Stimulated activated naive B cell treated with anti-CD40 and anti-IgM and Interleukin-4, amounts not matched to agents 10 μg/mL and 1 μg/mL and 100 μg/mL, for 72 hours (primary cell): ENCODE results near the gene FAH.

Experiments used
- ATAC-seq, 2 donors: fragments of 150-1000 bp; cut with Tn5 transposase; replicated peaks; 2 replicates each; pipeline ENCODE4 v1.10.0; 2021; ENCODE audit warnings: moderate library complexity in 1 of 2
- DNase-seq: peaks from one replicate; pipeline ENCODE4 v3.0.0; 2021
- H3K27ac Mint-ChIP-seq: one replicate; pipeline ENCODE4 v1.8.0; 2022; ENCODE audit warnings: mild to moderate bottlenecking, mixed read lengths
- H3K27me3 Mint-ChIP-seq, 2 donors: one replicate each; pipeline ENCODE4 v1.8.0; 2022; ENCODE audit warnings: mixed read lengths in 2 of 2
- H3K36me3 Mint-ChIP-seq, 2 donors: one replicate each; pipeline ENCODE4 v1.8.0; 2022; ENCODE audit warnings: mixed read lengths in 2 of 2, mild to moderate bottlenecking in 1 of 2
- H3K4me1 Mint-ChIP-seq, 2 donors: one replicate each; pipeline ENCODE4 v1.8.0; 2022; ENCODE audit warnings: mixed read lengths in 2 of 2, mild to moderate bottlenecking in 1 of 2
- H3K4me3 Mint-ChIP-seq, 2 donors: one replicate each; pipeline ENCODE4 v1.8.0; 2022; ENCODE audit warnings: mild to moderate bottlenecking in 2 of 2, mixed read lengths in 2 of 2, moderate library complexity in 1 of 2
- H3K9me3 Mint-ChIP-seq, 2 donors: one replicate each; pipeline ENCODE4 v1.8.0; 2022; ENCODE audit warnings: mixed read lengths in 2 of 2, mild to moderate bottlenecking in 1 of 2

FAH gene

DNA sequence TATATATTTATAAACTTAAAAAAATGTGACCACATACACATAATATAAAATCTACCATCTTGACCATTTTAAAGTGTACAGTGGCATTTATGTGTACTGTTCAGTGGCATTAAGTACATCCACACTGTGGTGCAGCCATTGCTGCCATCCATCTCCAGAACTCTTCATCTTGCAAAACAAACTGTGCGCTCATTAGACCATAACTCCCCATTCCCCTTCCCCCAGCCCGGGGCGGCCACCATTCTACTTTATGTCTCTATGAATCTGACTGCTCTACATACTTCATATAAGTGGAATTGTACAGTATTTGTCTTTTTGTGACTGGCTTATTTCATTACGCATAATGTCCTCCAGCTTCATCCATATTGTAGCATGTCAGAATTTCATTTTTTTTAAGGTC lies 51.4 kb downstream of the FAH start:
- Mint-ChIP-seq H3K27ac (no peak overlapping the region), H3K27me3 (peaks cover 43 to 45% of the 10 kb centered on the region in 2 donors), H3K4me3 (no peak overlapping the region), H3K9me3 (no peaks in the 10 kb centered on the region), H3K36me3 (no peaks in the 10 kb centered on the region), H3K4me1 (no peaks in the 10 kb centered on the region)
- DNase-seq (no peak), ATAC-seq (no peak)

DNA sequence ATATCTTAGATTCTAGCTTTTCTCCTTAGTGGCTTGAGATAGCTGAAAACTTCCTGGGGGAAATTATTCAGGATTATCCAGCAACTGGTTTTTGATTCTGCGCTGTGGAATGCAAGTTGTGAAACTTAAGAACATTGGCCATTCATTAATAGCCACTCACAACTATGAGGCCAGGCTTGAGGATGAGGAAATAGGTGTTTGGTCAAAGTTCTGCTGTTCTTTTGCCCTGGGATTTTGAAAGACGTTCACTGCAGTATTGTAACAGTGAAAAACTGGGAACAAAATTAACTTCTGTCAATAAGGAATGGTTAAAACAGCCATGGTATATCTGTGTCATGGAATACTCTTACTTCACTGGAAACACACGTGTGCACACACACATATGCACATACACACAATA lies 55.1 kb downstream of the FAH start:
- peaks cover 7 to 16% of the 10 kb centered on the region in 2 donors for H3K4me1 Mint-ChIP-seq
- H3K4me3 Mint-ChIP-seq = no peak overlapping the region
- ATAC-seq = no peak
- H3K27me3 Mint-ChIP-seq = peaks cover 44 to 46% of the 10 kb centered on the region in 2 donors
- no peak for DNase-seq
- no peaks in the 10 kb centered on the region for H3K9me3 Mint-ChIP-seq
- no peak overlapping the region for H3K27ac Mint-ChIP-seq
- H3K36me3 Mint-ChIP-seq = no peaks in the 10 kb centered on the region

DNA sequence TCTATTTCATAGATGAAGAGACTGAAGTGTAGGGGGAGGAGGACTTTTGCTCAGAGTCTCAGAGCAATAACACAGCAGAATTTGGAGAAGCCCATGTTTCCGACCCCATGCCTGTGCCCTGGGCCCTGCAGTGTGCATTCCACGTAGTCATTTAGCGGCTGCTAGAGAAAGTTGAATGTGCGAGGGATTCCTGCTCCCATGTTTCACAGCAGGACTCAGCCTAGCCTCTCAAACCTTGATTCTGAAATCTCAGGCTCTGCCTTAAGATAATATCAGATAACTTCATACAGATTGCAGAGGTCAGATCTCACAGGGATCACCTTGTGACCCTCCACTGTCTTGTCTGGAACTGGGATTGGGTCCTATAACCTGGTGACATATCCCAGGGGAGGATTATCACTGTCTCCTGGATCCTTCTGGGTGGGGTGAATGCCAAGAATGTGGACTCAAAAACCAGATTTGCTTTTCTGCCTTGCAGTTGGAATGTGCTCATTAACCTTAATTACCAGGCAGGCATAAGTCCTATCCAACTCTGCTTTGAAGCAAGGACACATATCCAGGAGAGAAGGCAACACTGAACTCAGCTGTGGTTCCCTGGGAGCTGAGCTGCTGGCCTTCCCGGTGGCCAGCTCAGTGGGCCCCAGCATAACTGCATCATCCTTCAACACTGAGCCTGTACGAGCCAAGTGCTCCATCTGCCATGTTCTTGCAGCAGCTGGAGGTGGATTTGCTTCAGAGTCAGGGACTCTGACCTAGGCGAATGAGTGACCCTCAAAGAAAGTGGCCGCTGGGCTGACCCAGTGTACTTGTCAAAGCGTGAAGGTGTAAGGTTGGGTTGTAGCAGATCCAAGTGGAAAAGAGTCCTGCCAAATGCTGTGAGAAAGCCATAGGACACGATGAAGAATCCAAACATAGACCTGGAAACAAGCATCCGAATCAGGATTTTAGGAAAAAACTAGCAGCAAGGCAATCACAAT lies 56.2 kb downstream of the FAH start:
- H3K36me3 Mint-ChIP-seq = no peaks in the 10 kb centered on the region
- peaks cover 7 to 16% of the 10 kb centered on the region in 2 donors for H3K4me1 Mint-ChIP-seq

DNA sequence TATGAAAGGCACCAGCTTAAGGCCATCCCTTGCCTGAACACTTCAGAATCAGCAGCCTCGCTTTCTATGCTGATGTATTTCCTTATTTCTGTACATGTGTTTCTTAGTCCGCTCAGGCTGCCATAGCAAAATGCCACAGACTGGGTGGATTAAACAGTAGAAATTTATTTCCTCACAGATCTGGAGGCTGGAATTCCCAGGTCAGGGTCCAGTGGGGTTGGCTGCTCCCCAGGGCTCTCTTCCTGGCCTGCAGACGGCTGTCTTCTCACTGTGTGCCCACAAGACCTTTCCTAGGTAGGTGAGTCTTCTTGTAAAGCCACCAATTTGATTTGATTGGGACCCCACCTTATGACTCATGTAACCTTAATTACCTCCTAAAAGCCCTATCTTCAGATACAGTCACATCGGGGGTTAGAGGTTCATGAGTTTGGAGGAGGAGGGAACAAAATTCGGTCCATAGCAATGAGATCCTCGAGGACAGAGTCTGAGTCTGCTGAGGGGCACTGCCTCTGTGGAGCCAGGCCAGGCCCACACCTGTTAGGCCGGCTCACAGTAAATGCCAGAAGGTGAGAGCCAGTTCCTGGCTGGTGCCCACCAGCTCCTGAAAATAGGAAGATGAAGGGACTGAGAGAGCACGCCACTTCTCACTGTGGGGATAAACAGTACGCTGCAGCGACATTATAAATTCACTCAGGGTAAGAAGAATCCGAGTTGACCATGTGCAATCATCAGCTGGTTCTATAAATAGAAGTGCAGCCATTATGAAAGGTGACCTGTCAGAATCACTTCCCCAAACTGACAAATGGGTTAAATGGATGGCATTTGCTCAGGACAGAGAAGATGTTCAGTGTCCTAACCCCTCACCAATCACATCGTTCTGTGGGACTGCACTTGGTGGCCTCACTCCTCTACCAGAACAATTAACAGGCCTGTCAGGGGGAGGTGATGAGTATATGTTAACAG lies 58.1 kb downstream of the FAH start:
- ATAC-seq (peak; percentile 85), DNase-seq (no peak)
- Mint-ChIP-seq H3K4me3 (no peak overlapping the region), H3K9me3 (peaks cover 2 to 6% of the 10 kb centered on the region in 2 donors), H3K4me1 (peaks cover 7 to 16% of the 10 kb centered on the region in 2 donors), H3K36me3 (no peaks in the 10 kb centered on the region), H3K27ac (no peak overlapping the region), H3K27me3 (peaks cover 43 to 49% of the 10 kb centered on the region in 2 donors)

More for the DNA sequence above, 56.2 kb downstream of the FAH start:
- Mint-ChIP-seq H3K27me3 (peaks cover 44 to 54% of the 10 kb centered on the region in 2 donors), H3K4me3 (no peak overlapping the region), H3K9me3 (peaks cover 2 to 6% of the 10 kb centered on the region in 2 donors), H3K27ac (no peak overlapping the region)
- no peak for DNase-seq
- ATAC-seq = no peak

DNA sequence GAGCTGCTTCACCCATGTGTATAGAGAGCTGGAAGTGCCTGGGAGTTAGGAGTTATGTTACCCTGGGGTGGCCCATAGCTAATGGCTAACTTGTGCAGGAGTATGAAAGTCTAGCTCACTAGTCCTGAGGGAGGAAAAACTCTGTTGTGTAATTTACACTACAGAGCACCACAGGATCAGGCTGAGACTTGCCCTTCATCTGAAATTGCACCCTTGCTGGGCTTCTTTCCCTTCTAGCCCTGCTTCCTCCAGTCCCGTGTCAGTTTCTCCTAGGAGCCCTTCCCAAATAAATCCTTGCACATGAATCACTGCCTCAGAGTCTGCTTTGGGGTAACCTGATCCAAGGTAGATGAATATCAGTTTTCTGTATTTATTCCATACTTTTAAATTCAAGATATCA lies 59.2 kb downstream of the FAH start:
- ATAC-seq (no peak), DNase-seq (no peak)
- peaks cover 7 to 16% of the 10 kb centered on the region in 2 donors for H3K4me1 Mint-ChIP-seq
- peaks cover 2 to 6% of the 10 kb centered on the region in 2 donors for H3K9me3 Mint-ChIP-seq
- H3K27ac Mint-ChIP-seq = no peak overlapping the region
- H3K4me3 Mint-ChIP-seq = no peak overlapping the region
- H3K36me3 Mint-ChIP-seq = no peaks in the 10 kb centered on the region
- H3K27me3 Mint-ChIP-seq = peaks cover 37 to 41% of the 10 kb centered on the region in 2 donors

DNA sequence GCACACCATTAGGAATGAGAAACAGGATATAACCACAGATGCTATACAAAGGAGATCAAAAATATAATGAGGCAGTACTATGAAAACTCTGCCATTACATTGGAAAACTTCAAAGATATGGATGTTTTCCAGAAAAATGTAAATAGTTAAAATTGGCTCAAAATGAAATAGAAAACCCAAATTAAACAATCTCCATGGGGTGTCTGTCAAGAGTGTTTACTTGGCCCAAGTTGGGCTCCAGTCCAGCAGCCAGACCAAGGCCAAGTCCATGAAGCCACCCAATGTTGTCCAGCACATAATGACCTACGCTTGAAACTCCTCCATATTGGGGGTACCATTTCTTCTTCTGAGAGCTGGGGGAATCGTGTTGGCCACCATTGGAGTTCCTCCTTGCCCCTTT lies 62.1 kb downstream of the FAH start:
- Mint-ChIP-seq H3K36me3 (no peaks in the 10 kb centered on the region), H3K27me3 (peaks cover 18 to 23% of the 10 kb centered on the region in 2 donors), H3K4me3 (no peak overlapping the region), H3K9me3 (peaks cover 2 to 6% of the 10 kb centered on the region in 2 donors), H3K27ac (no peak overlapping the region), H3K4me1 (peaks cover 7 to 16% of the 10 kb centered on the region in 2 donors)
- ATAC-seq (no peak), DNase-seq (no peak)

DNA sequence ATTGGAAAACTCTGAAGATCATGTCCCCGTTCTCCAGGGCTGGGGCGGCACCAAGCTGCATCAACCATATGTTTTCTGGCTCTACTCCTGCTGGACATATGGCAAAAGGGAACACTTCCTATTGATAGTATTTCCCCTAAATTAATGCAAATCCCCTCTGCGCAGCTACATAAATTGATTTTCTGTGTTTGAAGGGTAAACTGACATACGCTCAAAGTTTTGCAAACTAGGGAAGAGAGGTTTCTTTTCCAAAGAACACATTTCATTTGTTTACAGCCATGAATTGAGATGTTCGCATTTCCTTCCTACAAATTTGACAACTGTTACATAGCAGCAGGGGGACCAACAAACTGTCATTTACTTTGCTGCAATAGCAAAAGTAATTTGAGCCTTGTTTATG lies 63.3 kb downstream of the FAH start:
- H3K9me3 Mint-ChIP-seq = peaks cover 2 to 6% of the 10 kb centered on the region in 2 donors
- H3K27ac Mint-ChIP-seq = no peak overlapping the region
- DNase-seq (no peak), ATAC-seq (no peak)
- H3K4me3 Mint-ChIP-seq = no peak overlapping the region
- H3K27me3 Mint-ChIP-seq = peaks cover 13 to 16% of the 10 kb centered on the region in 2 donors
- H3K4me1 Mint-ChIP-seq = peaks cover 4 to 6% of the 10 kb centered on the region in 2 donors
- no peaks in the 10 kb centered on the region for H3K36me3 Mint-ChIP-seq

DNA sequence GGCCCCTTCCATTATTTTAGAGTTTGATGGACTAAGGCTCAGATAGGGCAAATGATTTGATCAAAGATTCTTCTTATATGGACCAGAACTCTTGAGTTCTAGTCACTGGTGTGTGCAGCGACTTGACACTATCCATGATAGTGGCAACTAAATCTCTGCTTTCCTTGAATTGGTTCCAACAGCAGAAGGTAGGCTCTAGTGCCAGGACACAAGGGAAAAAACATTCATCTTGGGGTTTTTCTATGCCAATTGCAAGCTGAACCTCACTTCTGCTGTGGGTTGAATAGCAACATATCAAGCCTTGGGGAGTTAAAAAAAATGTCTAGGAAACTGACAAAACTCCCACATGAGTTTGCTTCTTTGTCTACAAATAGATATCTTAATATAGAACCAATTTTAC lies 64.1 kb downstream of the FAH start:
- H3K4me3 Mint-ChIP-seq = no peak overlapping the region
- peaks cover 13 to 16% of the 10 kb centered on the region in 2 donors for H3K27me3 Mint-ChIP-seq
- no peak overlapping the region for H3K27ac Mint-ChIP-seq
- ATAC-seq (no peak), DNase-seq (no peak)
- H3K36me3 Mint-ChIP-seq = no peaks in the 10 kb centered on the region
- H3K4me1 Mint-ChIP-seq = no peaks in the 10 kb centered on the region
- H3K9me3 Mint-ChIP-seq = peaks cover 2 to 6% of the 10 kb centered on the region in 2 donors

DNA sequence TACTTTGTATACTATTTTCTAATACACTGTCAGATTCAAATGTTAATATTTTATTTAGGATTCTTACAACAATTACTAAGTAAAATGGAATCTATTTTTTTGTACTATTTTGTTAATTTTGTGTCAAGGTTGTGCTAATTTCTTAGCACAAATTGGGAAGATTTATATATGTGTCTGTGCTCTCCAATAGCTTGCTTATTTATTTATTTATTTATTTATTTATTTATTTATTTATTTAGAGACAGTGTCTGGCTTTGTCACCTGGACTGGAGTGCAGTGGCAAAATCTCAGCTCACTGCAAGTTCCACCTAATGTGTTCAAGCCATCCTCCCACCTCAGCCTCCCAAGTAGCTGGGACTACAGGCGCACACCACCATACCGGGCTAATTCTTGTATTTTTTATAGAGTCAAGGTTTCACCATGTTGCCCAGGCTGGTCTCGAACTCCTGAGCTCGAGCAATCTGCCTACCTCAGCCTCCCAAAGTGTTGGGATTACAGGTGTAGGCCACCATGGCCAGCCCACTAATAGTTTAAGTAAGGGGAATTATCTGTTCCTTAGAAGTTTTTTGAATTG lies 64.6 kb downstream of the FAH start:
- Mint-ChIP-seq H3K4me1 (no peaks in the 10 kb centered on the region), H3K9me3 (peaks cover 2 to 6% of the 10 kb centered on the region in 2 donors), H3K27me3 (peaks cover 12 to 15% of the 10 kb centered on the region in 2 donors), H3K36me3 (no peaks in the 10 kb centered on the region), H3K4me3 (no peak overlapping the region), H3K27ac (no peak overlapping the region)
- no peak for ATAC-seq
- DNase-seq = no peak

DNA sequence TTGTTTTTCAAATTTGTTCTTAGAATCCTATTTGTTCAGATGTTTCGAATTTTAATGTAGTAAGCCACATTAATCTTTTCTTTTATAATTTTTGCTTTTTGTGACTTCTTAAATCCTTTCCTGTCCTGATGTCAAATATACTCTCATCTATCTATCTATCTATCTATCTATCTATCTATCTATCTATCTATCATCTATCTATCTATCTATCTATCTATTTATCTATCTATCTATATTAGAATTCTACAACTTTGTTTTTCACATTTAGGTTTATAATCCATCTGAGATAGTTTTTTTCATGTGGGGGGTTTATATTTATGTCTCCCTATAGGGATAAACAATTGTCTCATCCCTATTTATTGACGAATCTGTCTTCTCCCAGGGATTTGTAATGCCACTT lies 67.2 kb downstream of the FAH start:
- no peak overlapping the region for H3K27ac Mint-ChIP-seq
- H3K27me3 Mint-ChIP-seq = peaks cover 13 to 16% of the 10 kb centered on the region in 2 donors
- ATAC-seq (no peak), DNase-seq (no peak)
- H3K4me1 Mint-ChIP-seq = no peaks in the 10 kb centered on the region
- no peak overlapping the region for H3K4me3 Mint-ChIP-seq
- no peaks in the 10 kb centered on the region for H3K9me3 Mint-ChIP-seq
- no peaks in the 10 kb centered on the region for H3K36me3 Mint-ChIP-seq

DNA sequence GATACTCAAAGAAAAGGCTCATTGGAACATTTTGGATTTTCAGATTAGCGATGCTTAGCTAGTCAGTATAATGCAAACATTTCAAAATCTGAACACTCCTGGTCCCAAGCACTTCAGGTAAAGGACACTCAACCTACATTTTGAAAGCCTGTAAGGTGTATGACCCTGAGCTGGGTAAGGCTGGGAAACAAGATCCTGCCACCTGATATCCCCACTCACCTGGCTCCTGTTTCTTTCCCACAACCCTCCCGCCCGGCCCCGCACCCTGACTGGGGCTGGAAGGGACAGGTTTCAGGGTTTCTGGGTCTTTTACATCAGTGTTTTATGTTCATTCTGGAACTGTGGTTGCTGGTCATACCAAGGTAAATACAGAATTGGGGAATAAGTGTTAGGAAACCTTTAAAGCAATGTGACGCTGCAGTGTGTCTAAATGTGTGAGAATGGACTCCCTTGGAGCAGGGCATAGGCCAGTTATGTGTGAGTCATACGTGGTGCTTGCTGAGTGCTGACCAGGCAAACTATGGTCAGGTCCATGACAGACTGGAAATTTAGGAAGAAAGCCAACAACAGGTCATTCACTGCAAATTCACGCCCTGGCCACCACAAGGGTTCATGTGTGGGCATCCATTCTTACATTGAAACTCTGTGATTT lies 76.3 kb downstream of the FAH start:
- Mint-ChIP-seq H3K27ac (no peak overlapping the region), H3K27me3 (peaks cover 57 to 83% of the 10 kb centered on the region in 2 donors), H3K36me3 (no peaks in the 10 kb centered on the region), H3K9me3 (no peaks in the 10 kb centered on the region), H3K4me3 (no peak overlapping the region), H3K4me1 (no peaks in the 10 kb centered on the region)
- ATAC-seq (no peak), DNase-seq (no peak)

DNA sequence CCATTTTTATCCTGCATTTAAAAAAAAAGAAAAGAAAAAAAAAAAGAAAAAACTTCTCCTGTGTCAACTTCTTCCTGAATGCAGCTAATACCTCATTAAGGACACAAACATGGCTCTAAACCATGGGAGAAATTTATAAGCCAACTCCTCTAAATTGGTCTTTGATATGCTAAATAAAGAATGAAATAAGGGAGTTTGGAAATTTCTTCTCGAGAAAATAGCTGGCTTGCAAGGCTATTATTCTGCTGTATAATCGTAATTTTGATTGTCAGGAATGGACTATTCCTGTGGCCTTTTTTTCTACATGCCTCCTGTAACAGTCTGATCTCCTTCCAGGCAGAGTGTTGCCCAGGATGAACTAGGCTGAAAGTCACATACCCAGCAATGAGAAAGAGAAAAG lies 78.6 kb downstream of the FAH start:
- H3K27me3 Mint-ChIP-seq = peaks cover 57 to 82% of the 10 kb centered on the region in 2 donors
- H3K27ac Mint-ChIP-seq = no peak overlapping the region
- DNase-seq (no peak), ATAC-seq (no peak)
- H3K4me3 Mint-ChIP-seq = no peak overlapping the region
- no peaks in the 10 kb centered on the region for H3K4me1 Mint-ChIP-seq
- H3K36me3 Mint-ChIP-seq = no peaks in the 10 kb centered on the region
- H3K9me3 Mint-ChIP-seq = no peaks in the 10 kb centered on the region

DNA sequence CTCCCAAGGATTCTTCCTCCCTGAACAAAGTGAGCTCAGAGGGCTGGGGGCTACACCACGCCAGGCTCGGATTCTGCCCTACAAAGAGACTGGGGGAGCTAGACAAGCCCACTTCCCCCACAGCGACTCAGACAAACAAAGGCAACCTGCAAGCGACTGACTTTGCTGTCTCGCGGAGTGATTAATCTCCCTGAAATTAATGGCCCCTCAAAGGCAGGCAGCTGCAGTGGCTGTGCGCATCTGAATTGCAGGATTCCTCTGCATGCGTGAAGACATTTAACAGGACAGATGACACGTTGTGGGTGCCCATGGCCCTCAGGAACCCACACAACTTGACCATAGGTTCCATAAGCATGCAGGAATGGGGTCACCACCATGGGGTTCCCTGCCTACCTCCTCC lies 80.8 kb downstream of the FAH start:
- Mint-ChIP-seq H3K4me3 (no peak overlapping the region), H3K27me3 (peaks cover 51 to 62% of the 10 kb centered on the region in 2 donors), H3K9me3 (no peaks in the 10 kb centered on the region), H3K36me3 (no peaks in the 10 kb centered on the region), H3K4me1 (no peaks in the 10 kb centered on the region), H3K27ac (no peak overlapping the region)
- DNase-seq = no peak
- no peak for ATAC-seq

DNA sequence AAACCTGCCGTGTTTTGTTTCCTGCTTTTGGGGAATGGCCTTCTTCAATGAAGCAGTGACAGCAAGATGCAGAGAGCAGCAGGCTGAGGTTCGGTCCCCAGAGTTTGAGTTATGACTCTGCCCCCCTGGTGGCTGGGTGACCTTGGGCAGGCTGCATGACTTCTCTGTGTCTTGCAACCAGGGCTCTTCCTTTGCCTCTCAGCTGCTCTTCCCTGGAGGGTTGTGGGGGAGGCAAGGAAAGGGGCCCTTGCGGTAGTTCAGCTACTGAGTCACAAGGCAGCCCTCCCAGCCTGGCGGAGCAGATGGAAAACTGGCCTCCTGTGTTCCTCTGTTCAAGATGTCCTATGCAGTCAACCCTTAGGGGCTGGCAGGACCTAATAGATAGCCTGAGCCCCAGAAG lies 82.1 kb downstream of the FAH start:
- Mint-ChIP-seq H3K9me3 (no peaks in the 10 kb centered on the region), H3K4me3 (no peak overlapping the region), H3K27me3 (peaks cover 47 to 50% of the 10 kb centered on the region in 2 donors), H3K36me3 (no peaks in the 10 kb centered on the region), H3K4me1 (no peaks in the 10 kb centered on the region), H3K27ac (no peak overlapping the region)
- ATAC-seq (peak; percentile 46 to 63), DNase-seq (no peak)
